AG04449 (cell line): Measurements from ENCODE around the gene ATG7.

ENCODE experiments used
- CTCF ChIA-PET: fragments of 350-600 bp; formaldehyde crosslinking; extraction: SDS; loops from one replicate; lab custom pipeline; 2021; ENCODE audit warnings: antibody characterized with exemption; lab: Yijun Ruan, JAX
- POLR2A ChIA-PET: fragments of 400-600, 350-600 bp; formaldehyde crosslinking; extraction: SDS; loops from one replicate; lab custom pipeline; 2020; ENCODE audit warnings: antibody characterized with exemption, inconsistent platforms; lab: Yijun Ruan, JAX
- DNase-seq: peaks from one replicate; pipeline ENCODE4 v3.0.0-alpha.2; 2010; ENCODE audit warnings: low read depth, low spot score
- H3K4me3 ChIP-seq: 2 replicates; pipeline ENCODE4 v1.5.1; 2011; ENCODE audit warnings: low read depth, mild to moderate bottlenecking, control low read depth, low read length
- TF ChIP-seq, protein P1 (sequence below): IDR thresholded peaks from one replicate; pipeline ENCODE4 v1.5.1; 2011; ENCODE audit warnings: mild to moderate bottlenecking, moderate library complexity, low read length, control low read depth, inconsistent platforms; ENCODE audit not compliant: insufficient read depth; ENCODE audit errors: missing control alignments

Gene ATG7

DNA sequence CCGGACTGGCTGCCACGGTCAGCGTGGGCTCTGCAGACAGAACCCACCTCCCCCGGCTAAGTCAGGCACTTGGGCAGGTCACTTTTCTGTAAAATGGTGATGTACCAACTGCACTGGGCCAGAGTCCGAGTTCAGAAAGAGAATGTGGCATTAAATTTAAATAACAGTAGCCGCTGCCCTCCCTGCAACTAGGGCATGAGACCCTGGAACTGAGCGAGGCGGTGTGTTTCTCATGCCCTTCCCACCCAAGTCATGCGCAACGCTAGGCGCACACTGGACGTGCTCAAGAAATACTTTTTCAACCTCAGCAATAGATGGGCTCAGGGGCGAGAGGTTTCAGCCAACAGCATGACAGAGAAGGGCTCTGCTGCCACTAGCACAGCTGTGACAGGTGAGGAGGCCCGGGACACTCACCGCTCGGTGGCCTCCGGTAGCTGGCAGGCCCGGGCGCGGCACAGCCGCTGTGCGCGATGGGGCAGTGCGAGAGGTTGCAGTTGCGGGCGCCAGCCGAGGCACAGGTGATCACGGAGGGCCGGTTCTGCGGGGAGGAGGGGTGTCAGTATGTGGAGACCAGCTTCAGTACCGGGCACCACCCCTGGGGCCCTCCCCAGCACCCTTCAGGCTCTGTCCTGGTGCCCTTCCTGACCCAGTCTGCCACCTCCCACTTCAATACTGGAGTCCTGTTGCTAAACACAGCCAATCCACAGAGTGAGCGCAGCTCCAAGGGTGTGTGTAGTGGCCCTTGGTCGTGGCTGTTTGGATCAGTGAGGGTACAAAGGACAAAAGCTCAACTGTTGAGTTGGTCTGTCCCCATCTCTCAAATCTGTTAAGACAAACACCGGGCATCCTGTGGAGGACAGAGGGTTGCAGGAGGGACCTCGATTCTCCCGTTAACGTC, 287.0 kb downstream of the ATG7 start:
- ChIA-PET CTCF (interaction anchor here (0.8 to 1.4 kb wide), 3 partner anchors 91 to 180 kb away, joined by 3 to 4 read pairs (median 4); no protein-coding TSS in a partner anchor), POLR2A (interaction anchor here (1.8 kb wide), 1 partner anchor 9 kb away, joined by 8 read pairs; no protein-coding TSS in a partner anchor)
- DNase-seq: no peak
- H3K4me3 ChIP-seq: no peak overlapping the region
- TF ChIP-seq, protein P1, sequence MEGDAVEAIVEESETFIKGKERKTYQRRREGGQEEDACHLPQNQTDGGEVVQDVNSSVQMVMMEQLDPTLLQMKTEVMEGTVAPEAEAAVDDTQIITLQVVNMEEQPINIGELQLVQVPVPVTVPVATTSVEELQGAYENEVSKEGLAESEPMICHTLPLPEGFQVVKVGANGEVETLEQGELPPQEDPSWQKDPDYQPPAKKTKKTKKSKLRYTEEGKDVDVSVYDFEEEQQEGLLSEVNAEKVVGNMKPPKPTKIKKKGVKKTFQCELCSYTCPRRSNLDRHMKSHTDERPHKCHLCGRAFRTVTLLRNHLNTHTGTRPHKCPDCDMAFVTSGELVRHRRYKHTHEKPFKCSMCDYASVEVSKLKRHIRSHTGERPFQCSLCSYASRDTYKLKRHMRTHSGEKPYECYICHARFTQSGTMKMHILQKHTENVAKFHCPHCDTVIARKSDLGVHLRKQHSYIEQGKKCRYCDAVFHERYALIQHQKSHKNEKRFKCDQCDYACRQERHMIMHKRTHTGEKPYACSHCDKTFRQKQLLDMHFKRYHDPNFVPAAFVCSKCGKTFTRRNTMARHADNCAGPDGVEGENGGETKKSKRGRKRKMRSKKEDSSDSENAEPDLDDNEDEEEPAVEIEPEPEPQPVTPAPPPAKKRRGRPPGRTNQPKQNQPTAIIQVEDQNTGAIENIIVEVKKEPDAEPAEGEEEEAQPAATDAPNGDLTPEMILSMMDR: no peak

DNA sequence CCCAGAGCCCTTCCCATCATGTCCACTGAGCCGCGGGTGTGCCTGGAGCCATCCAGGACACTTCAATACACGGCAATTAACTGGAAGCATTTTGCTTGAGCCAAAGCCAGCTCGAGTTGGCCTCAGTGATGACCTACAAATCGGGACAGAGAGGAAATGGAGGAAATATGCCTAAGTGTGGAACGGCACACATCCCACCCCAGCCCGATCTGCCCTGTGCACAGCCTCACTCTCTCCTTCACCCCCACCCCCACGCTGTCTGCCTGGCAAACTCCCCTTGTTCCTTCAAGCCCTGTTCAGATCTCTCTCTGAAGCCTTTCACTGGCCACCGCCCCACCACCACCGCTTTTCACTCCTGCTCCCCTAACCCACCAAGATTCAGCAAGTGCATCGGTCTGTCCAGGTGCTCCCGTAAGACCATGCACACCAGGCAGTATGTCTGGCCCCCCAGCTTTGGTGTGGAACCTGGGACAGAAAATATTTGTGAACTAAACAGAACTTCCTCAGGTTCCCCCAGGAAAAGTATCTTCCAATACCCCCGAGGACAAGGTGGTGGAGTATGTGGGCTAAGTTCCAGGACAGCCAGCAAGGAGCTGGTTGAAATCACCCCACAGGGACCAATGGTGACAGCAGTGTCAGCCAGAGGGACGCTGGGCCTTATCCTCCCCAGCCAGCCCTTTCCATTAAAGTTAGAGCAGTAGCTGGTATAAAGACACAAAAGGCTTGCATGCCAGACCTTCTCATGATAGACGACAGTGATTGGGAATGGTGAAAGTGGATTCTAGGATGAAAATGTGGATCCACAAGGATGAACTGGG, 287.8 kb downstream of the ATG7 start:
- DNase-seq: no peak
- TF ChIP-seq, protein P1: no peak
- POLR2A ChIA-PET: no interaction called here
- CTCF ChIA-PET: interaction anchor here (0.8 to 4.1 kb wide), 5 partner anchors 90 to 181 kb away, joined by 3 to 19 read pairs (median 4); no protein-coding TSS in a partner anchor
- H3K4me3 ChIP-seq: no peak overlapping the region

DNA sequence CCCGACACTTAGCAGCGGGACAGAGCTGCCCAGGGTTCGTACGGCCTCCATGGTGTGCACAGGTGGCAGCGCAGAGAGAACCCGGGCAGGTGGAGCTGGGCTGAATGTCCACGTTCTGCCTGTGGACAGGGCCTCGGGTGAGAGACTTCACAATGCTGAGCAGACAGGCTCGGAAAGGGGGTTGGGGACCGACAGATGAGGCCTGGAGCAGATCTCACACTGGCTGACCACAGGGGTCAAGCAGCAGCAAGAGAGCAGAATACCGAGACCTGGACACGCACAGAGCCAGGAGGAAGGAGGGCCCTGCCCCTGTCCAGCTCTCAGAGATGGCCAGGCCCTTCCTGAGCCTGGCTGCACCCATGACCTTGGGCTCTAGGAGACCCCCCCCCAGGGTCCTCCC, 288.5 kb downstream of the ATG7 start:
- no peak overlapping the region for H3K4me3 ChIP-seq
- CTCF ChIA-PET: interaction anchor here (1.4 to 4.1 kb wide), 2 partner anchors 90 to 180 kb away, joined by 5 to 19 read pairs; no protein-coding TSS in a partner anchor
- TF ChIP-seq, protein P1: no peak
- no peak for DNase-seq
- POLR2A ChIA-PET: no interaction called here

DNA sequence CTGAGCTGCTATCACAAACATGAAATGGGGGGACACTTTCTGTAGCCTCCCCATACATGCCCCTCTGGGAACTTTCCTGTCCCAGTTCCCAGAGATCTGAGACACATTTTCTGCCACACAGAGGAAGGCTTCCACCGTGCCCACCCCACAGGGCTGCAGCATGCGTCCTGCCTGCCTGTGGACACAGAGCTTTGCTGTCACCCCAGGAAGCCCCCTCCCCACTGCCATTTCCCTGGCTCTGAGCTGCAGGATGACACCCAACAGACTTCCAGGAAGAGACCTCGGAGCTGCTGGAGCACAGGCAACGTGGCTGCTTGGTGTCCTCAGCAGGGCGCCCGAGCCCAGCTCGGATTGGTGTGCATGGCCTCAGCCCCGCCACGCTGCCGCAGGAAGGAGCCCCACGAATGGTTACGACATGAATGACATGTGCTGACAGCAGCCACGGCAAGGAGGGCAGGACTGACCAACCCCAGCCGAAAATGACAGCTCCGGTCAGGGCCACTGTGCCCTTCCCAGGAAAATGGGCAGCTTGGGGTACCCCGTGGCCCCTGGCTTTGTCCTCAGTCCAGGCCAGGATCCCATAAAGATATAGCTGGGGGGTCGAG, 290.2 kb downstream of the ATG7 start:
- H3K4me3 ChIP-seq: no peak overlapping the region
- CTCF ChIA-PET: interaction anchor here (1.4 to 4.1 kb wide), 3 partner anchors 9 to 273 kb away, joined by 3 to 19 read pairs (median 5); no protein-coding TSS in a partner anchor
- DNase-seq: no peak
- TF ChIP-seq, protein P1: no peak
- POLR2A ChIA-PET: no interaction called here

DNA sequence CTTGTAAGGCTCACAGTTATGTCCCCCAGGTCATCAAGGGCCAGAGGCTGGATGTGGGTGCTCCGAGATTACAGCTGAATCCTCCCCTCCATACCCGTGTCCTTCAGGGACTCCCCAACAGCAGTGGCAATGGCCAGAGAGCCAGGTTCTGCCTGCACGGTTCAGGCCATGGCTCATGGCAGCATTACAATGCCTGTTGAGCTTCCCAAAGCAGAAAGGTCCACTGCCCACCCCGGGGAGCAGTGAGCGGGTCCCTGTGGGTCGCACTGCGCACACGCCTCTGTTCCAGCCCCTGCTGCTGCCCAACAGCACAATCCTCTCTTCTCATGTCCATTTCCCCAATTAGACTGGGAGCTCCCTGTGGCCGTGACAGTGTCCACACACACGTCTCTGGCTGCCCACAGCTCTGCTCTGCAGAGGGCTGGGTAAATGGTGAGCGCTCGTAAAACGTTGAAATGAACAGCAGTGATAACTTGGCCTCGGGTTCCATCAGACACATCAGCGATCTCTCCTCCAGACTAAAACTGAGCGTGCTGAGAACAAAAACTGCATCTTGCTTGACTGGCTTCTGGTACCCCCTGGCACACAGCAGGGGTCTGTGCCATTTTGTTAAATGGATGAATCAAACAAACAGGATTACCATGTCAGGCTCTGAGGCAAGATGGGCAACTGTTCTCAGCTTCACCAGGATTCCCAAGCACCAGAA, 291.1 kb downstream of the ATG7 start:
- TF ChIP-seq, protein P1: no peak
- no peak for DNase-seq
- no peak overlapping the region for H3K4me3 ChIP-seq
- POLR2A ChIA-PET: no interaction called here
- CTCF ChIA-PET: interaction anchor here (1.4 to 4.1 kb wide), 3 partner anchors 88 to 272 kb away, joined by 4 to 19 read pairs (median 5); no protein-coding TSS in a partner anchor
